ENCODE data around the gene RGS19.

DNA sequence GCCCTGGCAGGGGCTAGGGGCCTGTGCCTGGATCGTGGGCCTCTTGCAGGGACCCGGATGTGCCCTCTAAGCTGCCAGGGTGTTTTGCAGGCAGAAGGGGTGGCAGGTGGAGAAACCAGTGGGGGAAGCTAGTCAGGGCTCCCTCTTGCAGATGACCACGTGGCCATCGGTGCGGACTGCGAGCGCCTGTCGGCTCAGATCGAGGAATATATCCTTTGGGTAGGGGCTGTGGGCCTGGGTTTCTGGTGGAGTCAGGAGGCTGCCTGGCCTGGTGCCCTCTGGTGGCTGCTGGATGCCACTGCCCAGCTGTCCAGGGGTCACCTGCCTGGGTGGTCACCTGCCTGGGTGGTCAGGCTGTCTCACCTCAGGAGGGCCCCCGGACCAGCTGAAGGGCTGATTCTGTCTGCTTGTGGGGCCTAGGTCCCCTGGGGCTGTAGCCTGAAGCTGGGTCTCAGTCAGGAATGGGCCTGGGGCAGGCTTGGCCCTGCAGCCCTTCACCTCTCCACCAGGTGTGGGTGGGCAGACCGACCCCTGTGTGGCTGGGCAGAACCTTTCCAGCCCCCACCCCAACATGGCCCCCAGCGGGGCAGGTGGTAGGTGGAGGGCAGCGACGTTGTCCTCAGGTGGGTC is 9.6 kb downstream of the RGS19 start:
- TF ChIP-seq POLR2A (IDR thresholded peaks at IDR 0.05): no peak
- TF ChIP-seq, protein P1, sequence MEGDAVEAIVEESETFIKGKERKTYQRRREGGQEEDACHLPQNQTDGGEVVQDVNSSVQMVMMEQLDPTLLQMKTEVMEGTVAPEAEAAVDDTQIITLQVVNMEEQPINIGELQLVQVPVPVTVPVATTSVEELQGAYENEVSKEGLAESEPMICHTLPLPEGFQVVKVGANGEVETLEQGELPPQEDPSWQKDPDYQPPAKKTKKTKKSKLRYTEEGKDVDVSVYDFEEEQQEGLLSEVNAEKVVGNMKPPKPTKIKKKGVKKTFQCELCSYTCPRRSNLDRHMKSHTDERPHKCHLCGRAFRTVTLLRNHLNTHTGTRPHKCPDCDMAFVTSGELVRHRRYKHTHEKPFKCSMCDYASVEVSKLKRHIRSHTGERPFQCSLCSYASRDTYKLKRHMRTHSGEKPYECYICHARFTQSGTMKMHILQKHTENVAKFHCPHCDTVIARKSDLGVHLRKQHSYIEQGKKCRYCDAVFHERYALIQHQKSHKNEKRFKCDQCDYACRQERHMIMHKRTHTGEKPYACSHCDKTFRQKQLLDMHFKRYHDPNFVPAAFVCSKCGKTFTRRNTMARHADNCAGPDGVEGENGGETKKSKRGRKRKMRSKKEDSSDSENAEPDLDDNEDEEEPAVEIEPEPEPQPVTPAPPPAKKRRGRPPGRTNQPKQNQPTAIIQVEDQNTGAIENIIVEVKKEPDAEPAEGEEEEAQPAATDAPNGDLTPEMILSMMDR (IDR thresholded peaks at IDR 0.05): peak; percentile 29 to 68 (median 47)

Measured in esophagus squamous epithelium (tissue), 4 donors.